Neural progenitor cell (in vitro differentiated cells): ENCODE data around the gene HNF4A. TPM values are rescaled to one million over a fixed set of nuclear protein-coding genes. Genes with fewer than 3 reads are reported as not detected.

ENCODE experiments used
- DNase-seq: peaks from one replicate; pipeline ENCODE4 v3.0.0-alpha.2; 2016; ENCODE audit warnings: low spot score
- H2AFZ ChIP-seq: fragments of 200-600 bp; sonication (generic); replicated peaks from 2 replicates; pipeline ENCODE4 v1.6.1; 2016; ENCODE audit warnings: antibody characterized with exemption
- H3F3A ChIP-seq: fragments of 200-600 bp; sonication (generic); 2 replicates; pipeline ENCODE4 v1.6.1; 2016; ENCODE audit warnings: antibody characterized with exemption, low read depth
- H3K27ac ChIP-seq: fragments of 200-600 bp; sonication (generic); 2 replicates; pipeline ENCODE4 v1.5.1; 2016; ENCODE audit warnings: mild to moderate bottlenecking
- H3K27me3 ChIP-seq: fragments of 200-600 bp; sonication (generic); 2 replicates; pipeline ENCODE4 v1.6.1; 2016; ENCODE audit warnings: mild to moderate bottlenecking, moderate library complexity
- H3K36me3 ChIP-seq: fragments of 200-600 bp; sonication (generic); 2 replicates; pipeline ENCODE4 v1.5.1; 2016
- H3K4me1 ChIP-seq: fragments of 200-600 bp; sonication (generic); 2 replicates; pipeline ENCODE4 v1.6.1; 2016; ENCODE audit warnings: mixed run types
- H3K4me2 ChIP-seq: fragments of 200-600 bp; sonication (generic); 2 replicates; pipeline ENCODE4 v1.6.1; 2016
- H3K4me3 ChIP-seq: fragments of 200-600 bp; sonication (generic); 2 replicates; pipeline ENCODE4 v1.5.1; 2016
- H3K79me2 ChIP-seq: fragments of 200-600 bp; sonication (generic); 2 replicates; pipeline ENCODE4 v1.6.1; 2016; ENCODE audit warnings: low read depth
- H3K9ac ChIP-seq: fragments of 200-600 bp; sonication (generic); 2 replicates; pipeline ENCODE4 v1.6.1; 2016
- H3K9me3 ChIP-seq: fragments of 200-600 bp; sonication (generic); 2 replicates; pipeline ENCODE4 v1.5.1; 2016; ENCODE audit warnings: low read depth
- H4K20me1 ChIP-seq: fragments of 200-600 bp; sonication (generic); 2 replicates; pipeline ENCODE4 v1.6.1; 2016; ENCODE audit warnings: low read depth
- H3K27ac Mint-ChIP-seq: 3 replicates; pipeline ENCODE4 v1.8.0; 2021; ENCODE audit warnings: mixed read lengths
- H3K27me3 Mint-ChIP-seq: 2 replicates; pipeline ENCODE4 v1.8.0; 2022; ENCODE audit warnings: low read depth, mild to moderate bottlenecking, inconsistent platforms, moderate library complexity, mixed read lengths; ENCODE audit not compliant: insufficient read depth
- H3K36me3 Mint-ChIP-seq: 3 replicates; pipeline ENCODE4 v1.8.0; 2021; ENCODE audit warnings: mixed read lengths
- H3K4me1 Mint-ChIP-seq: 3 replicates; pipeline ENCODE4 v1.8.0; 2021; ENCODE audit warnings: mixed read lengths
- H3K4me3 Mint-ChIP-seq: 3 replicates; pipeline ENCODE4 v1.8.0; 2021; ENCODE audit warnings: mild to moderate bottlenecking, moderate library complexity, mixed read lengths
- H3K9me3 Mint-ChIP-seq: 3 replicates; pipeline ENCODE4 v1.8.0; 2020; ENCODE audit warnings: mixed read lengths
- CTCF ChIP-seq: fragments of 200-600 bp; sonication (generic); IDR thresholded peaks from 2 replicates; pipeline ENCODE4 v1.5.1; 2017; ENCODE audit warnings: antibody characterized with exemption, mild to moderate bottlenecking
- EZH2 ChIP-seq: fragments of 200-600 bp; sonication (generic); IDR thresholded peaks from 2 replicates; pipeline ENCODE4 v1.6.1; 2017; ENCODE audit warnings: antibody characterized with exemption, mild to moderate bottlenecking, moderate library complexity
- EZH2phosphoT487 ChIP-seq: fragments of 200-600 bp; sonication (generic); IDR thresholded peaks from 2 replicates; pipeline ENCODE4 v1.6.1; 2017; ENCODE audit warnings: antibody characterized with exemption
- total RNA-seq: library from RNA; depleted of rRNA; stranded (reverse); fragments of >200 nt; gene quantifications from 2 replicates; pipeline ENCODE4 v1.2.3, GENCODE V29; 2015; ENCODE audit warnings: low replicate concordance

Gene HNF4A
- total RNA-seq, result 0.68 and 1.6 TPM in 2 replicates

- Histone ChIP-seq H3F3A (peaks cover 7% of the 10 kb centered on the region), H3K27ac (no peak within 1 kb of the TSS), H3K9me3 (no peaks in the 10 kb centered on the region), H3K9ac (no peak within 1 kb of the TSS), H4K20me1 (no peaks in the 10 kb centered on the region), H3K27me3 (no peaks in the 10 kb centered on the region), H3K79me2 (no peaks in the 10 kb centered on the region), H3K4me2 (peak within 1 kb of the TSS; percentile 27), H3K4me1 (peaks cover 13% of the 10 kb centered on the region), H3K36me3 (no peaks in the 10 kb centered on the region), H3K4me3 (no peak within 1 kb of the TSS), H2AFZ (peak within 1 kb of the TSS; percentile 22)
- Mint-ChIP-seq H3K4me3 (no peak within 1 kb of the TSS), H3K27ac (peak within 1 kb of the TSS; percentile 68), H3K9me3 (no peaks in the 10 kb centered on the region), H3K27me3 (peaks cover 8% of the 10 kb centered on the region), H3K4me1 (peaks cover 19% of the 10 kb centered on the region), H3K36me3 (no peaks in the 10 kb centered on the region)
- TF ChIP-seq EZH2, result no peak
- TF ChIP-seq CTCF, result no peak
- no peak for TF ChIP-seq EZH2phosphoT487
- DNase-seq, result no peak
These were observed at the start of gene HNF4A for GRCh38 chr20:44355498-44356352. Gene HNF4A (plus strand): TSS chr20:44355699. CDS start chr20:44355805, 106 bp downstream.

GRCh38 chr20:44306927-44307326 is 48.6 kb upstream of the HNF4A start:
- no peaks in the 10 kb centered on the region for H3K36me3 Mint-ChIP-seq
- Histone ChIP-seq H3K79me2 (no peaks in the 10 kb centered on the region), H3K4me3 (no peak overlapping the region), H3F3A (no peaks in the 10 kb centered on the region), H3K27ac (no peak overlapping the region), H3K9ac (no peak overlapping the region), H4K20me1 (no peaks in the 10 kb centered on the region), H3K4me2 (no peak overlapping the region), H2AFZ (no peak overlapping the region), H3K36me3 (no peaks in the 10 kb centered on the region), H3K27me3 (peaks cover 7% of the 10 kb centered on the region), H3K9me3 (no peaks in the 10 kb centered on the region), H3K4me1 (peaks cover 7% of the 10 kb centered on the region)
- H3K4me1 Mint-ChIP-seq, result peaks cover 13% of the 10 kb centered on the region
- no peak overlapping the region for H3K27ac Mint-ChIP-seq
- no peak for DNase-seq
- H3K9me3 Mint-ChIP-seq, result no peaks in the 10 kb centered on the region
- no peak for TF ChIP-seq EZH2
- TF ChIP-seq CTCF, result no peak
- no peak for TF ChIP-seq EZH2phosphoT487
- peaks cover 5% of the 10 kb centered on the region for H3K27me3 Mint-ChIP-seq
- H3K4me3 Mint-ChIP-seq, result no peak overlapping the region

GRCh38 chr20:44309763-44310663 is 45.5 kb upstream of the HNF4A start:
- H3K27me3 Mint-ChIP-seq, result peaks cover 7% of the 10 kb centered on the region
- TF ChIP-seq CTCF (no peak), EZH2 (no peak), EZH2phosphoT487 (no peak)
- no peaks in the 10 kb centered on the region for H3K36me3 Mint-ChIP-seq
- DNase-seq, result peak; percentile 17
- H3K27ac Mint-ChIP-seq, result peak overlapping the region; percentile 87
- no peaks in the 10 kb centered on the region for H3K9me3 Mint-ChIP-seq
- no peaks in the 10 kb centered on the region for H4K20me1 ChIP-seq
- H3K9me3 ChIP-seq, result no peaks in the 10 kb centered on the region
- peaks cover 13% of the 10 kb centered on the region for H3K4me1 Mint-ChIP-seq
- peak overlapping the region; percentile 91 for H3K4me2 ChIP-seq
- no peaks in the 10 kb centered on the region for H3F3A ChIP-seq
- peak overlapping the region; percentile 90 for H3K4me3 Mint-ChIP-seq
- no peaks in the 10 kb centered on the region for H3K36me3 ChIP-seq
- H2AFZ ChIP-seq, result peak overlapping the region; percentile 90
- peaks cover 7% of the 10 kb centered on the region for H3K4me1 ChIP-seq
- H3K9ac ChIP-seq, result no peak overlapping the region
- H3K4me3 ChIP-seq, result peak overlapping the region; percentile 75
- peaks cover 21% of the 10 kb centered on the region for H3K27me3 ChIP-seq
- H3K27ac ChIP-seq, result no peak overlapping the region
- no peaks in the 10 kb centered on the region for H3K79me2 ChIP-seq
